ENCODE results near the gene XCL2. TPM values are rescaled to one million over a fixed set of nuclear protein-coding genes. Genes with fewer than 3 reads are reported as not detected.

Gene XCL2
- total and polyA plus RNA-seq, 4 donors = 0.23 to 0.92 (median 0.55) TPM

DNA sequence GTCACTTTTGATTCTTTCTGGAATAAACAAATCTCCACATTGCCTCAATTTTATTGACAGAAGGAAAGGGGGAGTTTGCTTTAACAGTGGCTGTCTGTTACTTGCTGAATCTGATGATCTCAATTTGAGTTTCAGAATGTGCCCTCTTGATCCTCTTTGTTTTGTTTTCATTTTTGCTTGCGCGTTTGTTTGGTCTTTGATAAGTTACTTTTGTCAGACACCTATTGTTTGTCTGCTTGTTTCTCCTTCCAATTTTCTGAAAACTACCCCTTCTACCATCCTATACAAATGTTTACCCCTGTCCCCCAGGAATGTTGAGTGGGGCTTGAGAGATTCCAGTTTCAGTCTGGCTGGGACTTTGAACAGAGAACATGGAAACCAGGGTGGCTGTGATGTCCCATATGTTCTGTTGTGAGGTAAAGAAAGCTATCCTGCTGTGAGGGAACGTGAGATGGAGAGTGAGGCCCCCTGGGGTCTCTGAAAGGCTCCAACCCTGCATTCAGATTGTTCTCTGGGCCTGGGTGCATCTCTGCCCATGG is 11.8 kb upstream of the XCL2 start (continued):
- TF ChIP-seq, protein P1, sequence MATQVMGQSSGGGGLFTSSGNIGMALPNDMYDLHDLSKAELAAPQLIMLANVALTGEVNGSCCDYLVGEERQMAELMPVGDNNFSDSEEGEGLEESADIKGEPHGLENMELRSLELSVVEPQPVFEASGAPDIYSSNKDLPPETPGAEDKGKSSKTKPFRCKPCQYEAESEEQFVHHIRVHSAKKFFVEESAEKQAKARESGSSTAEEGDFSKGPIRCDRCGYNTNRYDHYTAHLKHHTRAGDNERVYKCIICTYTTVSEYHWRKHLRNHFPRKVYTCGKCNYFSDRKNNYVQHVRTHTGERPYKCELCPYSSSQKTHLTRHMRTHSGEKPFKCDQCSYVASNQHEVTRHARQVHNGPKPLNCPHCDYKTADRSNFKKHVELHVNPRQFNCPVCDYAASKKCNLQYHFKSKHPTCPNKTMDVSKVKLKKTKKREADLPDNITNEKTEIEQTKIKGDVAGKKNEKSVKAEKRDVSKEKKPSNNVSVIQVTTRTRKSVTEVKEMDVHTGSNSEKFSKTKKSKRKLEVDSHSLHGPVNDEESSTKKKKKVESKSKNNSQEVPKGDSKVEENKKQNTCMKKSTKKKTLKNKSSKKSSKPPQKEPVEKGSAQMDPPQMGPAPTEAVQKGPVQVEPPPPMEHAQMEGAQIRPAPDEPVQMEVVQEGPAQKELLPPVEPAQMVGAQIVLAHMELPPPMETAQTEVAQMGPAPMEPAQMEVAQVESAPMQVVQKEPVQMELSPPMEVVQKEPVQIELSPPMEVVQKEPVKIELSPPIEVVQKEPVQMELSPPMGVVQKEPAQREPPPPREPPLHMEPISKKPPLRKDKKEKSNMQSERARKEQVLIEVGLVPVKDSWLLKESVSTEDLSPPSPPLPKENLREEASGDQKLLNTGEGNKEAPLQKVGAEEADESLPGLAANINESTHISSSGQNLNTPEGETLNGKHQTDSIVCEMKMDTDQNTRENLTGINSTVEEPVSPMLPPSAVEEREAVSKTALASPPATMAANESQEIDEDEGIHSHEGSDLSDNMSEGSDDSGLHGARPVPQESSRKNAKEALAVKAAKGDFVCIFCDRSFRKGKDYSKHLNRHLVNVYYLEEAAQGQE (IDR thresholded peaks at IDR 0.05) = no peak
- peak; percentile 58 for TF ChIP-seq FOXA2 (IDR thresholded peaks at IDR 0.05)
- TF ChIP-seq YY1 (IDR thresholded peaks at IDR 0.05) = peak; percentile 41
- TF ChIP-seq EGR1 (IDR thresholded peaks at IDR 0.05; ENCODE audit: low read depth in 2 of 2) = no peak
- TF ChIP-seq, protein P2, sequence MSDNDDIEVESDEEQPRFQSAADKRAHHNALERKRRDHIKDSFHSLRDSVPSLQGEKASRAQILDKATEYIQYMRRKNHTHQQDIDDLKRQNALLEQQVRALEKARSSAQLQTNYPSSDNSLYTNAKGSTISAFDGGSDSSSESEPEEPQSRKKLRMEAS (IDR thresholded peaks at IDR 0.05) = peak; percentile 24
- peak; percentile 43 for TF ChIP-seq FOXA1 (IDR thresholded peaks at IDR 0.05)
- peak; percentile 29 to 66 for TF ChIP-seq HNF4A (conservative IDR thresholded peaks at IDR 0.05)
- no peak for TF ChIP-seq TAF1 (conservative IDR thresholded peaks at IDR 0.05)
- no peak for TF ChIP-seq HNF4G (IDR thresholded peaks at IDR 0.05)

DNA sequence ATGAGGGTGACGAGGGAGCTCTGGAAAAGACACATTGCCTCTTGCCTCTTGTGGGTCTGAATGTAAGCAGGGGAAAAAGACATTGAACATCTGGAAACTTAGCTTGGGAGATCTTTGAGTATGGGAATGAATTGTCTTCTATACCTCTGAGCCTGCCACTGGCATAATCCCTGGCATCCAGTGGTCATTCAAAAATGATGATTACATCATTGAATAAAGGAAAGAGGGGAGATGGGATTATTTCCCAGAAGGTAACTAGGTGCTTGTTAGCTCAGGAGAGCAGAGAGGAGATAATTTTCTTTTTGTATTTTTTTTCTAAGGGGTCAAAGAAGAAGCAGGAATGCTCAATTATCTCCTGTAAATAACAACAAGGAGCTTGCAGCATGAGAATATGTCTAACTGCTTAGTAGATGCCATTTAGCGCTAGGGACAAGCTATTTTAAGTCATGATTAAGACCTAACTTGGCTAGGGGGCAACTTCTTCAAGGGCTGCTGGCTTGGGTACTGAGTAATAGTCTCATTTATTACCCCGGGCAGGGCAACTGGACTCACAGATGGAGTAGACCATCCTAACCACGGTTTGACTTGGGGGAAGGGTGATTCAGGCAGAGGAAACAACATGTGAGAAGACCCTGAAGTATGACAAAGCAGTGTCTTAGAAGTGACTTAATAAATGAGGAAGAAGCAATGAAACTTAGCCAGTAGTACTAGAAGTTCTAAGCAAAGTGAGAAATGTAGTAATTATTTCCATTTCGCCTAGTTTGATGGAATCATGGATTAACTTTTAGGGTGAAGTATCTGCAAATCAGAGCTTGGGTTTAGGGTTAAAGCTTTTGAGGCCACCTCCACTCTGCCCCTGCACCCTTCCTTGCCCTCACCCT is 11.0 kb upstream of the XCL2 start:
- TF ChIP-seq EGR1 (IDR thresholded peaks at IDR 0.05; ENCODE audit: low read depth in 2 of 2) = no peak
- TF ChIP-seq, protein P3, sequence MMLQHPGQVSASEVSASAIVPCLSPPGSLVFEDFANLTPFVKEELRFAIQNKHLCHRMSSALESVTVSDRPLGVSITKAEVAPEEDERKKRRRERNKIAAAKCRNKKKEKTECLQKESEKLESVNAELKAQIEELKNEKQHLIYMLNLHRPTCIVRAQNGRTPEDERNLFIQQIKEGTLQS (IDR thresholded peaks at IDR 0.05) = no peak
- TF ChIP-seq NR2F2 (IDR thresholded peaks at IDR 0.05) = no peak
- TF ChIP-seq, protein P1 (IDR thresholded peaks at IDR 0.05) = no peak
- TF ChIP-seq RXRA (IDR thresholded peaks at IDR 0.05) = no peak
- TF ChIP-seq GABPA (IDR thresholded peaks at IDR 0.05 in 1 of 2, conservative IDR thresholded peaks at IDR 0.05 in 1 of 2) = no peak
- no peak for TF ChIP-seq YY1 (IDR thresholded peaks at IDR 0.05)
- TF ChIP-seq TAF1 (conservative IDR thresholded peaks at IDR 0.05) = no peak
- no peak for TF ChIP-seq FOXA2 (IDR thresholded peaks at IDR 0.05)
- TF ChIP-seq, protein P4, sequence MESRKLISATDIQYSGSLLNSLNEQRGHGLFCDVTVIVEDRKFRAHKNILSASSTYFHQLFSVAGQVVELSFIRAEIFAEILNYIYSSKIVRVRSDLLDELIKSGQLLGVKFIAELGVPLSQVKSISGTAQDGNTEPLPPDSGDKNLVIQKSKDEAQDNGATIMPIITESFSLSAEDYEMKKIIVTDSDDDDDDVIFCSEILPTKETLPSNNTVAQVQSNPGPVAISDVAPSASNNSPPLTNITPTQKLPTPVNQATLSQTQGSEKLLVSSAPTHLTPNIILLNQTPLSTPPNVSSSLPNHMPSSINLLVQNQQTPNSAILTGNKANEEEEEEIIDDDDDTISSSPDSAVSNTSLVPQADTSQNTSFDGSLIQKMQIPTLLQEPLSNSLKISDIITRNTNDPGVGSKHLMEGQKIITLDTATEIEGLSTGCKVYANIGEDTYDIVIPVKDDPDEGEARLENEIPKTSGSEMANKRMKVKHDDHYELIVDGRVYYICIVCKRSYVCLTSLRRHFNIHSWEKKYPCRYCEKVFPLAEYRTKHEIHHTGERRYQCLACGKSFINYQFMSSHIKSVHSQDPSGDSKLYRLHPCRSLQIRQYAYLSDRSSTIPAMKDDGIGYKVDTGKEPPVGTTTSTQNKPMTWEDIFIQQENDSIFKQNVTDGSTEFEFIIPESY (IDR thresholded peaks at IDR 0.05) = no peak
- no peak for TF ChIP-seq SP1 (IDR thresholded peaks at IDR 0.05)
- TF ChIP-seq JUND (IDR thresholded peaks at IDR 0.05) = no peak
- TF ChIP-seq, protein P2 (IDR thresholded peaks at IDR 0.05) = no peak
- no peak for TF ChIP-seq HNF4G (IDR thresholded peaks at IDR 0.05)
- TF ChIP-seq HNF4A (conservative IDR thresholded peaks at IDR 0.05) = no peak
- TF ChIP-seq FOXA1 (IDR thresholded peaks at IDR 0.05) = no peak
- TF ChIP-seq RAD21 (IDR thresholded peaks at IDR 0.05) = no peak
- TF ChIP-seq, protein P5, sequence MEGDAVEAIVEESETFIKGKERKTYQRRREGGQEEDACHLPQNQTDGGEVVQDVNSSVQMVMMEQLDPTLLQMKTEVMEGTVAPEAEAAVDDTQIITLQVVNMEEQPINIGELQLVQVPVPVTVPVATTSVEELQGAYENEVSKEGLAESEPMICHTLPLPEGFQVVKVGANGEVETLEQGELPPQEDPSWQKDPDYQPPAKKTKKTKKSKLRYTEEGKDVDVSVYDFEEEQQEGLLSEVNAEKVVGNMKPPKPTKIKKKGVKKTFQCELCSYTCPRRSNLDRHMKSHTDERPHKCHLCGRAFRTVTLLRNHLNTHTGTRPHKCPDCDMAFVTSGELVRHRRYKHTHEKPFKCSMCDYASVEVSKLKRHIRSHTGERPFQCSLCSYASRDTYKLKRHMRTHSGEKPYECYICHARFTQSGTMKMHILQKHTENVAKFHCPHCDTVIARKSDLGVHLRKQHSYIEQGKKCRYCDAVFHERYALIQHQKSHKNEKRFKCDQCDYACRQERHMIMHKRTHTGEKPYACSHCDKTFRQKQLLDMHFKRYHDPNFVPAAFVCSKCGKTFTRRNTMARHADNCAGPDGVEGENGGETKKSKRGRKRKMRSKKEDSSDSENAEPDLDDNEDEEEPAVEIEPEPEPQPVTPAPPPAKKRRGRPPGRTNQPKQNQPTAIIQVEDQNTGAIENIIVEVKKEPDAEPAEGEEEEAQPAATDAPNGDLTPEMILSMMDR (IDR thresholded peaks at IDR 0.05; ENCODE audit: low read depth, low read length, missing input control) = no peak
- H3K36me3 ChIP-seq (ENCODE audit: control insufficient read depth in 4 of 4, insufficient read depth in 3 of 4, low read depth in 1 of 4, low read length in 3 of 4) = no peaks in the 10 kb centered on the region
- no peaks in the 10 kb centered on the region for H3K27me3 ChIP-seq (ENCODE audit: control insufficient read depth in 4 of 4, insufficient read depth in 4 of 4, low read length in 3 of 4)
- no peak overlapping the region for H3K4me3 ChIP-seq (ENCODE audit: low read depth in 1 of 3, low read length in 3 of 3)
- no peak for DNase-seq (ENCODE audit: low spot score)
- no peak overlapping the region for H3K9ac ChIP-seq (ENCODE audit: low read depth in 1 of 2, low read length in 2 of 2)
- peak overlapping the region; percentile 6 to 40 for H3K27ac ChIP-seq (ENCODE audit: low read depth in 1 of 2, low read length in 2 of 2)
- peaks cover 11 to 34% (median 14%) of the 10 kb centered on the region in 4 donors for H3K4me1 ChIP-seq (ENCODE audit: control insufficient read depth in 4 of 4, insufficient read depth in 4 of 4, low read length in 3 of 4)
- no peaks in the 10 kb centered on the region for H3K9me3 ChIP-seq (ENCODE audit: control insufficient read depth in 4 of 4, low read length in 3 of 4)
- 84% methylated on average over 5 of the region's 5 CpGs for WGBS
